GM03348 (cell line): ENCODE measurements around the gene NEDD4L.
A peak's percentile ranks its signal among the peaks of the same experiment; 100 is the strongest.

Source experiments
- DNase-seq: peaks from one replicate; pipeline ENCODE4 v3.0.0; 2012; ENCODE audit warnings: low spot score

The NEDD4L gene

GRCh38 chr18:58291131-58291530 lies 247.1 kb downstream of the NEDD4L start:
- no peak for DNase-seq

- DNase-seq: no peak
Observed at GRCh38 chr18:58292638-58293037, 248.6 kb downstream of the NEDD4L start.

GRCh38 chr18:58297198-58297597 lies 253.2 kb downstream of the NEDD4L start:
- DNase-seq: no peak

GRCh38 chr18:58298251-58299134 lies 254.5 kb downstream of the NEDD4L start:
- DNase-seq: peak; percentile 22

- no peak for DNase-seq
Observed at GRCh38 chr18:58299135-58299473, 255.1 kb downstream of the NEDD4L start.

GRCh38 chr18:58299936-58300335 lies 255.9 kb downstream of the NEDD4L start:
- no peak for DNase-seq

GRCh38 chr18:58300867-58301266 lies 256.8 kb downstream of the NEDD4L start:
- DNase-seq: no peak

- DNase-seq: no peak
Observed at GRCh38 chr18:58302811-58303210, 258.8 kb downstream of the NEDD4L start.

- DNase-seq: no peak
Observed at GRCh38 chr18:58303363-58303762, 259.3 kb downstream of the NEDD4L start.

GRCh38 chr18:58305792-58306191 lies 261.8 kb downstream of the NEDD4L start:
- DNase-seq: no peak

GRCh38 chr18:58307441-58307840 lies 263.4 kb downstream of the NEDD4L start:
- DNase-seq: peak; percentile 36

GRCh38 chr18:58308463-58308862 lies 264.4 kb downstream of the NEDD4L start:
- no peak for DNase-seq

GRCh38 chr18:58309099-58309498 lies 265.1 kb downstream of the NEDD4L start:
- DNase-seq: no peak

GRCh38 chr18:58309610-58310239 lies 265.7 kb downstream of the NEDD4L start:
- DNase-seq: no peak

- DNase-seq: no peak
Observed at GRCh38 chr18:58310517-58310916, 266.5 kb downstream of the NEDD4L start.

GRCh38 chr18:58311390-58311789 lies 267.4 kb downstream of the NEDD4L start:
- DNase-seq: no peak

GRCh38 chr18:58313491-58314032 lies 269.5 kb downstream of the NEDD4L start:
- DNase-seq: no peak

- DNase-seq: peak; percentile 88
Observed at GRCh38 chr18:58314284-58314683, 270.3 kb downstream of the NEDD4L start.

GRCh38 chr18:58315041-58315440 lies 271.0 kb downstream of the NEDD4L start:
- no peak for DNase-seq

GRCh38 chr18:58315739-58316215 lies 271.8 kb downstream of the NEDD4L start:
- no peak for DNase-seq

GRCh38 chr18:58316396-58317342 lies 272.6 kb downstream of the NEDD4L start:
- no peak for DNase-seq

- no peak for DNase-seq
Observed at GRCh38 chr18:58319719-58320118, 275.7 kb downstream of the NEDD4L start.
